ENCODE measurements around the gene GDPD4.
A peak's percentile ranks its signal among the peaks of the same experiment; 100 is the strongest.

The GDPD4 gene

GRCh38 chr11:77190331-77191075 lies 111.0 kb downstream of the GDPD4 start:
- no peak for DNase-seq (ENCODE audit: low read depth in 3 of 3)

DNA sequence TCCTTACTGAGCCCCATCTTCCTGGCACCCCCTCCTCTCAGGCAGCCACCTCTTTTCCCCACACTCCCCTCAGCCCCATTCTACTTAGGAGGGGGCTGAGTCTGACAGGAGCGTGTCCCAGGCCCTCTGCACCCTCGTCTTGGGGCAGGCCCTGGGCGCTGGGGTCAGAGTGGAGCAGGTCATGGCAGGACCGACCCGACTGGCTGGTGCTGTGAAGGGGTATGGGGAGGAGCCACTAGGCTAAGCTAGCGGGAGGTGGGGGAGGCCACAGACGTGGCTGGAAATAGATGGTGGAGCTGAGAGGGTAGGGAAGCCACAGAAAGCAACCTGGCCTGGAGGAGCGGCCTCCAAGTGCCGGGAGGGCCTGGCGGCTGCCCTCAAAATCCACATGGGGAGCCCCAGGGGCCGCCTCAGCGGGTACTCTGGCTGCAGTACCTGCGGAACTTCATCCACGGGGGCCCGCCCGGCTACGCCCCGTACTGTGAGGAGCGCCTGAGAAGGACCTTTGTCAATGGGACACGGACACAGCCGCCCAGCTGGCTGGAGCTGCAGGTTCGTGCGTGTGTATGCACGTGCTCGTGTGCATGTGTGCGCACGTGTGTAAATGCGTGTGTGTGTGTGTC lies 111.8 kb downstream of the GDPD4 start:
- no peak for DNase-seq (ENCODE audit: low read depth in 3 of 3)

- DNase-seq (ENCODE audit: low read depth in 3 of 3), result no peak
Observed at GRCh38 chr11:77188633-77189491, 112.6 kb downstream of the GDPD4 start.

GRCh38 chr11:77187776-77188632 lies 113.5 kb downstream of the GDPD4 start:
- peak; percentile 10 to 37 (median 27) for DNase-seq (ENCODE audit: low read depth in 3 of 3)

DNA sequence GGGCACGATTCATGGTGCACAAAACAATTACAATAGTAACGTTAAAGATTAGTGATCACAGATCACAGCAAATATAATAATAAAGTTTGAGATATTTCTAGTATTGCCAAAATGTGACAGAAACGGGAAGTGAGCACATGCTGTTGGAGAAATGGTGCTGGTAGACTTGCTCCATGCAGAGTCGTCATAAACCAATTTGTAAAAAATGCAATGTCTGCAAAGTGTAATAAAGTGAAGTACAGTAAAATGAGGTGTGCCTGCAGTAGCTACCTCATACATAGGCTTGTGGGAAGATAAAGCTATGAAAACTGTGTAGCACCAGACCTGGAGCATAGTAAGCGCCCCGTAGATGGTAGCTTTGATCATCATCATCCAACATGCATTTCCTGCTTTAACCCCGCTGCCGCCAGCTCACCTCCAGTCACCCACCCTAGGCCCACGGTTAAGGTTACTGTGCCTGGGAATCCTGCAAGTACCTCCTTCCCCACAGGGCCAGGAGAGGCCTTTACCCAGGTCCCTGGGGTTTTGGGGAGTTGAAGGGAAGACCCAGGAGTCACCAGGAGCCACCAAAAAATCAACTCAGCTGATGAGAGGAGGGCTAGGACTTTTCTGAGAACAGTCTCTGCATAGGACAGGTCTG lies 114.3 kb downstream of the GDPD4 start:
- DNase-seq (ENCODE audit: low read depth in 3 of 3), result no peak

GRCh38 chr11:77186302-77186701 lies 115.2 kb downstream of the GDPD4 start:
- DNase-seq (ENCODE audit: low read depth in 3 of 3), result no peak

DNA sequence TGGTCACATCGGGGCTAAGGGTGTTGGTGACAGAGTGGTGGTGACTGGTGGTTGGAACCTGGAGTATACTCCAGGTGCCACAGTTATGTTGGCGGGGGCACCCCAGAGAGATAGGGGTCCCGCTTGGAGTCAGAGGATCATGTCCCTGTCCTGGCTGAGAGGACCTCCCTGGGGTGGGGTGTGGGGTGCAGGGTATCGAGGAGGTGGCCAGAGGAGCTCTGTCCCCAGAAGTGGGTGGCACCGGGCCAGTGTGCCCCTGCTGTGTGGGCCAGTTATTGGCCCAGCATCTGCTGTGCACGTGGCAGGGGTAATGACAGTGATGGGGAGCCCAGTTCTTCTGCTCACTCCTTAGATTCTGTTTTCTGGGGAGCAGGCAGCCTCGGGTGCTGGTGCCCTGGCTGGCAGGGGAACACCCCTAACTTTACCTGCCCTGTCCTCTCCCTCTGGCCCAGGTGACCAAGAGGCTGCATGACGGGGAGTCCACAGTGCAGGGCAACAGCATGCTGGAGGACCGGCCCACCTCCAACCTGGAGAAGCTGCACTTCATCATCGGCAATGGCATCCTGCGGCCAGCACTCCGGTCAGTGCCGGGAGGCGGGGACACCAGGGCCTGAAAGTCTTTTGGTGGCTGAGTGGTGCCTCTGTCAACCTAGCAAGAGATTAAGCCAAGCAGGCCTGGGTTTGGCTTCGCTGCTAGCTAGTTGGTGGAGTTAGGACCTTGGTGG lies 117.2 kb downstream of the GDPD4 start:
- no peak for DNase-seq (ENCODE audit: low read depth in 3 of 3)

DNA sequence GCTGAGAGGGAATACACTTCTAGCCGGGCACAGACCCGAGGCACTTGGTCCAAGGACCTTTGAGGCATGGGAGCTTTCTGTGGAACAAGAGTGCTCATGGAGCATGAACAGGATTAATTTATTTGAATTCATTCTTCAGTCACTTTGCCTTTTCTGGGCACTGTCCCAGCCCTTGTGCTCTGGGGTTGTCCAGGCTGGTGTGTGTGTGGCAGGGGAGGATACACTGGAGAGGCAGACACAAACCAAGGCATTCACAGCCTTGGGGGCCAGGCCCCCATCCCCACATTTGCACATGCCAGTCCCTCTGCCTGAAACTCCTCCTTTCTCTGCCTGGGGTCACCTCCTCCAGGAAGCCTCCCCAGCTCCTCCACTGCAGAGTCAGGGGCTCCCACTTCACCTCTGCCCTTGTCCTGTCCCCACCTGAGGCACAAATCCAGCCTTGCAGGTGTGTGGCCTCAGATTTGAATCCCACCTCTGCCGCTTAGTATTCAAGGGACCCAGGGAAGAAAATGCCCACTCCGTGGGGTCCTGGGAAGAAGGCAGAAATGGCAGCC lies 118.0 kb downstream of the GDPD4 start:
- DNase-seq (ENCODE audit: low read depth in 3 of 3), result no peak

- no peak for DNase-seq (ENCODE audit: low read depth in 3 of 3)
Observed at GRCh38 chr11:77182542-77183430, 118.7 kb downstream of the GDPD4 start.

DNA sequence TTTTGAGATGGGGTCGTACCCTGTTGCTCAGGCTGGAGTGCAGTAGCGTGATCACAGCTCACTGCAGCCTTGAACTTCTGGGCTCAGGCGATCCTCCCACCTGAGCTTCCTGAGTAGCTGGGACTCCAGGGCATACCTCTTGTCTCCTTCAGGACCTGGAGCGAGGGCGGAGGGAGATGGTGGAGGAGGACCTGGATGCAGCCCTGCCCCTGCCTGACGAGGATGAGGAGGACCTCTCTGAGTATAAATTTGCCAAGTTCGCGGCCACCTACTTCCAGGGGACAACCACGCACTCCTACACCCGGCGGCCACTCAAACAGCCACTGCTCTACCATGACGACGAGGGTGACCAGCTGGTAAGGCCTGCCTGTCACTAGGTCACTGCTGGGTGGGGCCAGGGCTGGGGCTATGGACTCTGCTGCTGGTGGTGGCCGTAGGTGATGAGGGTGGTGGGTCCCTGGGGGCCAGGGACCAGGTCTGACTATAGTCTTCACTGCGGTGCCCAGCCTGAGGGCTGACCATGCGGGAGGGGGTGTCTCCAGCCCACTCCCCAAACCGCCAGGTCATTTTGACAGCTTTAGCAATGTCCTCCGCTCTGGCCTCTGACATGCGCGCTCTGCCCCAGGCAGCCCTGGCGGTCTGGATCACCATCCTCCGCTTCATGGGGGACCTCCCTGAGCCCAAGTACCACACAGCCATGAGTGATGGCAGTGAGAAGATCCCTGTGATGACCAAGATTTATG lies 119.5 kb downstream of the GDPD4 start:
- DNase-seq (ENCODE audit: low read depth in 3 of 3), result no peak

- DNase-seq (ENCODE audit: low read depth in 3 of 3), result no peak
Observed at GRCh38 chr11:77181226-77181625, 120.3 kb downstream of the GDPD4 start.

- DNase-seq (ENCODE audit: low read depth in 3 of 3), result no peak
Observed at GRCh38 chr11:77180346-77180745, 121.1 kb downstream of the GDPD4 start.

- no peak for DNase-seq (ENCODE audit: low read depth in 3 of 3)
Observed at GRCh38 chr11:77179681-77180080, 121.8 kb downstream of the GDPD4 start.

DNA sequence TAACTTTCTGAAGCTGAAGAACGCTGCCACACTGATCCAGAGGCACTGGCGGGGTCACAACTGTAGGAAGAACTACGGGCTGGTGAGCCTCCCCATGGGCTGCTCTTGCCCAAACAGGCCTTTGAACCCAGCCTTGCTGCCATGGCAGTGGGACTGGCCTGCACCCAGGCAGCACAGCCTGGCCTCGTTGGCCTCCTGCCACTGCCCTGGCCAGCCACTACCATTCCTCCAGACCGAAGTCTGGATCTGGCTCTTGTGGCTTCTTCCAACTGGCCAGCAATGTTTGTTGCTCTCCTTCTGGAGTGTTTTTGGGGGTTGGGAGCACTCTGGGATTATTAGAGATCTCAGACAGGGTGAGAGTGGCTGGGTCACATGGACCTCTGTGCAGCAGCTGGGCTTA lies 122.4 kb downstream of the GDPD4 start:
- DNase-seq (ENCODE audit: low read depth in 3 of 3), result no peak

- no peak for DNase-seq (ENCODE audit: low read depth in 3 of 3)
Observed at GRCh38 chr11:77178150-77178549, 123.3 kb downstream of the GDPD4 start.

- DNase-seq (ENCODE audit: low read depth in 3 of 3), result no peak
Observed at GRCh38 chr11:77176996-77177395, 124.5 kb downstream of the GDPD4 start.

DNA sequence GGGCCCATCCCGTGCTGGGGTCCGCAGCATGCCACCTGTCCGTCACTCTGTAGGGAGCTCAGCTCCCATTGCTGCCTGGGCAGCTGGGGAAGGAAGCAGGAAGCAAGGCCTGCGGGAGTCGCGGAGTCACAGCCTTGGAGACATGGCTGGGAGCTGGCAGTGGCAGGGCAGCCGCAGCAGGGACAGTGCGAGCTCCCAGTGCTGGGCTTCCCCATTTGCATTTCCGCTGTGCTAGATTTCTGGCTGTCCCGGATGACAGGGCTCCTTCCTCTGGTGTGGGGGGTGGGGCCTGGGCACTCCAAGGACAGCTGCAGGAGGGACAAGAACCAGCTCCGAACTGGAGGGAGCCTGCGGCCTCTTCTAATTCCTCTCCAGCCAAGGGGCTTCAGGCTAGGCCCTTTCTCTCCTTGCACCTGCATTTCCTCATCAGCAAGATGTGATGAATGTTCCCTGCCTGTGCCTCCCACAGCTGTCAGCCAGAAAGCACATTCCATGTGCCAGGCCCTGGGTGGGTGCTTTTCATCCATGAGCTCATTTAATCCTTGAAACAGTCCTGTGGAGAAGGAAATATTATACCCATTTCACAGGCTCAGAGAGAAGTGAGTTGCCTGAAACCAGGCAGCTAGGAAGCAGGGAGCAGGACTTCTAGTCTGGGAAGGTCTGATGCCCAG lies 125.5 kb downstream of the GDPD4 start:
- DNase-seq (ENCODE audit: low read depth in 3 of 3), result no peak
